GM12878 (cell line): ENCODE results near the gene SECISBP2. TPM values are rescaled to one million over a fixed set of nuclear protein-coding genes. Genes with fewer than 3 reads are reported as not detected.

Experiments used
- BHLHE40 ChIP-seq, 2 experiments: fragments of 450-650 bp in 1 of 2; IDR thresholded peaks; 2 replicates each; pipeline ENCODE4 v1.6.1; 2011 to 2017; ENCODE audit warnings: low read depth in 2 of 2, borderline replicate concordance in 1 of 2, improper control_type of control experiment in 1 of 2, low read length in 1 of 2, mild to moderate bottlenecking in 1 of 2
- CREM ChIP-seq: IDR thresholded peaks from 2 replicates; pipeline ENCODE4 v1.6.1; 2014; ENCODE audit warnings: antibody characterized with exemption, low read depth
- GABPA ChIP-seq: IDR thresholded peaks from 2 replicates; pipeline ENCODE4 v1.6.1; 2014; ENCODE audit warnings: antibody characterized with exemption, low read depth, mild to moderate bottlenecking, inconsistent platforms
- GATAD2B ChIP-seq: fragments of 450-650 bp; conservative IDR thresholded peaks from 2 replicates; pipeline ENCODE4 v1.6.1; 2017; ENCODE audit warnings: low read depth, mild to moderate bottlenecking, moderate library complexity
- MEF2A ChIP-seq: IDR thresholded peaks from 2 replicates; pipeline ENCODE4 v1.6.1; 2011; ENCODE audit warnings: low read depth, mild to moderate bottlenecking, low read length, moderate library complexity; ENCODE audit not compliant: insufficient read depth
- MTA2 ChIP-seq: fragments of 450-650 bp; IDR thresholded peaks from 2 replicates; pipeline ENCODE4 v1.6.1; 2016; ENCODE audit warnings: low read depth, mild to moderate bottlenecking, moderate library complexity
- MXI1 ChIP-seq: fragments of 150-350 bp; IDR thresholded peaks from 2 replicates; pipeline ENCODE4 v1.6.1; 2011; ENCODE audit warnings: low read depth, mild to moderate bottlenecking, inconsistent platforms, low read length, improper control_type of control experiment
- PAX5 ChIP-seq: IDR thresholded peaks from 2 replicates; pipeline ENCODE4 v1.6.1; 2011; ENCODE audit warnings: low read depth, low read length, borderline replicate concordance
- RUNX3 ChIP-seq: IDR thresholded peaks from 2 replicates; pipeline ENCODE4 v1.6.1; 2012; ENCODE audit warnings: low read length, inconsistent platforms
- SP1 ChIP-seq: IDR thresholded peaks from one replicate; pipeline ENCODE4 v1.6.1; 2011; ENCODE audit warnings: low read depth, low read length
- SUPT20H ChIP-seq: IDR thresholded peaks from 2 replicates; pipeline ENCODE4 v1.6.1; 2011; ENCODE audit warnings: low read depth, mild to moderate bottlenecking, low read length, moderate library complexity, borderline replicate concordance; ENCODE audit not compliant: control insufficient read depth
- TBL1XR1 ChIP-seq: IDR thresholded peaks from 2 replicates; pipeline ENCODE4 v1.6.1; 2012; ENCODE audit warnings: low read depth, low read length, improper control_type of control experiment
- TCF12 ChIP-seq: IDR thresholded peaks from 2 replicates; pipeline ENCODE4 v1.6.1; 2011; ENCODE audit warnings: low read depth, mild to moderate bottlenecking, low read length
- TCF3 ChIP-seq: IDR thresholded peaks from 2 replicates; pipeline ENCODE4 v1.6.1; 2012; ENCODE audit warnings: low read depth, mild to moderate bottlenecking, low read length, borderline replicate concordance; ENCODE audit not compliant: insufficient read depth
- ZNF622 ChIP-seq: fragments of 450-650 bp; IDR thresholded peaks from 2 replicates; pipeline ENCODE4 v1.6.1; 2017; ENCODE audit warnings: mild to moderate bottlenecking, inconsistent platforms
- ZSCAN29 ChIP-seq: fragments of 450-650 bp; IDR thresholded peaks from 2 replicates; pipeline ENCODE4 v1.6.1; 2017; ENCODE audit warnings: mild to moderate bottlenecking, moderate library complexity
- polyA plus RNA-seq, 11 experiments: library from polyadenylated mRNA; depleted of rRNA in 4 of 11; unstranded in 6 of 11; stranded (reverse) in 5 of 11; fragments of >200 nt; fragmentation: Nextera tagmentation in 4 of 11; fragmentation: Illumina TruSeq in 1 of 11; extraction: Ambion mirVana in 4 of 11; extraction: Trizol in 1 of 11; gene quantifications; 1 replicate in 1 of 11; 2 replicates in 10 of 11; pipeline versions ENCODE4 v1.2.1 to v1.2.3, GENCODE V29; 2011 to 2016; ENCODE audit warnings: inconsistent platforms in 2 of 11, missing spikeins in 2 of 11, low read depth in 1 of 11
- total RNA-seq, 4 experiments: library from RNA; depleted of rRNA in 3 of 4; stranded (reverse); fragments of >200 nt in 3 of 4; fragmentation: Illumina TruSeq in 1 of 4; extraction: Trizol in 1 of 4; gene quantifications; 2 replicates each; pipeline versions ENCODE4 v1.2.1 to v1.2.3, GENCODE V29; 2013 to 2021
- TF ChIP-seq, protein P1 (sequence below): IDR thresholded peaks from 2 replicates; pipeline ENCODE4 v1.6.1; 2012; ENCODE audit warnings: improper control_type of control experiment, low read depth, low read length; ENCODE audit not compliant: insufficient replicate concordance
- TF ChIP-seq, protein P2 (sequence below): IDR thresholded peaks from 2 replicates; pipeline ENCODE4 v1.6.1; 2011; ENCODE audit warnings: mild to moderate bottlenecking, low read depth, low read length, moderate library complexity; ENCODE audit not compliant: insufficient replicate concordance
- TF ChIP-seq, protein P3 (sequence below): IDR thresholded peaks from 2 replicates; pipeline ENCODE4 v1.6.1; 2012; ENCODE audit warnings: mild to moderate bottlenecking, low read depth, low read length

SECISBP2 gene
- total and polyA plus RNA-seq, 10 of the 15 experiments (the other 5 are each of a cell fraction or from before 2014, with no cell fraction given), result 4.6 to 50.5 (median 31.9) TPM

DNA sequence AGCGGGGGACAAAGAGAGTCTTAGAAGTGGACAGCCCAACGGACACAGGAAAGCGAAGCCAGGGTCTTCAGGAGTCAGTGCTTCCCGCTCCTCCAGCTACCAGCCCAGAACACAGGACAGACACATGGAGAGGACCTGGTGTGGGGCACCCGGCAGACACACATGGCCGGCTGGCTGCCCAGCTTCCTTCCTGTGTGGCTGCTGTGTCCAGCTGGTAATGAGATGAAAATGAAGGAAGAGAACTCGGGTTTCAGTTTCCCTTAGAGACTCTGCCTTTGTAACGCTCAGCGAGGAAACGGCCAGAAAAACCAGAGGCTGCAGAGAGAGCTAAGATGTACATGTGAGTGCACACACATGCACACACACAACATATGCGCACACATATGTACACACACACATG, 87.5 kb downstream of the SECISBP2 start (continued):
- TF ChIP-seq TBL1XR1, result 0 out of 2 replicates have a peak, but pooled peaks have one; percentile 17
- no peak; the same call in 1 of the 2 replicates for TF ChIP-seq GATAD2B
- TF ChIP-seq MEF2A, result no peak; the same call in 1 of the 2 replicates
- TF ChIP-seq ZNF622, result no peak
- peak; percentile 73; the same call in 1 of the 2 replicates for TF ChIP-seq PAX5
- no peak for TF ChIP-seq SP1
- peak; percentile 86 for TF ChIP-seq TCF3
- TF ChIP-seq, protein P1, sequence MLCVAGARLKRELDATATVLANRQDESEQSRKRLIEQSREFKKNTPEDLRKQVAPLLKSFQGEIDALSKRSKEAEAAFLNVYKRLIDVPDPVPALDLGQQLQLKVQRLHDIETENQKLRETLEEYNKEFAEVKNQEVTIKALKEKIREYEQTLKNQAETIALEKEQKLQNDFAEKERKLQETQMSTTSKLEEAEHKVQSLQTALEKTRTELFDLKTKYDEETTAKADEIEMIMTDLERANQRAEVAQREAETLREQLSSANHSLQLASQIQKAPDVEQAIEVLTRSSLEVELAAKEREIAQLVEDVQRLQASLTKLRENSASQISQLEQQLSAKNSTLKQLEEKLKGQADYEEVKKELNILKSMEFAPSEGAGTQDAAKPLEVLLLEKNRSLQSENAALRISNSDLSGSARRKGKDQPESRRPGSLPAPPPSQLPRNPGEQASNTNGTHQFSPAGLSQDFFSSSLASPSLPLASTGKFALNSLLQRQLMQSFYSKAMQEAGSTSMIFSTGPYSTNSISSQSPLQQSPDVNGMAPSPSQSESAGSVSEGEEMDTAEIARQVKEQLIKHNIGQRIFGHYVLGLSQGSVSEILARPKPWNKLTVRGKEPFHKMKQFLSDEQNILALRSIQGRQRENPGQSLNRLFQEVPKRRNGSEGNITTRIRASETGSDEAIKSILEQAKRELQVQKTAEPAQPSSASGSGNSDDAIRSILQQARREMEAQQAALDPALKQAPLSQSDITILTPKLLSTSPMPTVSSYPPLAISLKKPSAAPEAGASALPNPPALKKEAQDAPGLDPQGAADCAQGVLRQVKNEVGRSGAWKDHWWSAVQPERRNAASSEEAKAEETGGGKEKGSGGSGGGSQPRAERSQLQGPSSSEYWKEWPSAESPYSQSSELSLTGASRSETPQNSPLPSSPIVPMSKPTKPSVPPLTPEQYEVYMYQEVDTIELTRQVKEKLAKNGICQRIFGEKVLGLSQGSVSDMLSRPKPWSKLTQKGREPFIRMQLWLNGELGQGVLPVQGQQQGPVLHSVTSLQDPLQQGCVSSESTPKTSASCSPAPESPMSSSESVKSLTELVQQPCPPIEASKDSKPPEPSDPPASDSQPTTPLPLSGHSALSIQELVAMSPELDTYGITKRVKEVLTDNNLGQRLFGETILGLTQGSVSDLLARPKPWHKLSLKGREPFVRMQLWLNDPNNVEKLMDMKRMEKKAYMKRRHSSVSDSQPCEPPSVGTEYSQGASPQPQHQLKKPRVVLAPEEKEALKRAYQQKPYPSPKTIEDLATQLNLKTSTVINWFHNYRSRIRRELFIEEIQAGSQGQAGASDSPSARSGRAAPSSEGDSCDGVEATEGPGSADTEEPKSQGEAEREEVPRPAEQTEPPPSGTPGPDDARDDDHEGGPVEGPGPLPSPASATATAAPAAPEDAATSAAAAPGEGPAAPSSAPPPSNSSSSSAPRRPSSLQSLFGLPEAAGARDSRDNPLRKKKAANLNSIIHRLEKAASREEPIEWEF, result peak; percentile 11
- TF ChIP-seq MTA2, result 0 out of 2 replicates have a peak, but pooled peaks have one; percentile 19
- TF ChIP-seq, protein P2, sequence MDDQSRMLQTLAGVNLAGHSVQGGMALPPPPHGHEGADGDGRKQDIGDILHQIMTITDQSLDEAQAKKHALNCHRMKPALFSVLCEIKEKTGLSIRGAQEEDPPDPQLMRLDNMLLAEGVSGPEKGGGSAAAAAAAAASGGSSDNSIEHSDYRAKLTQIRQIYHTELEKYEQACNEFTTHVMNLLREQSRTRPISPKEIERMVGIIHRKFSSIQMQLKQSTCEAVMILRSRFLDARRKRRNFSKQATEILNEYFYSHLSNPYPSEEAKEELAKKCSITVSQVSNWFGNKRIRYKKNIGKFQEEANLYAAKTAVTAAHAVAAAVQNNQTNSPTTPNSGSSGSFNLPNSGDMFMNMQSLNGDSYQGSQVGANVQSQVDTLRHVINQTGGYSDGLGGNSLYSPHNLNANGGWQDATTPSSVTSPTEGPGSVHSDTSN, result peak; percentile 14
- TF ChIP-seq, protein P3, sequence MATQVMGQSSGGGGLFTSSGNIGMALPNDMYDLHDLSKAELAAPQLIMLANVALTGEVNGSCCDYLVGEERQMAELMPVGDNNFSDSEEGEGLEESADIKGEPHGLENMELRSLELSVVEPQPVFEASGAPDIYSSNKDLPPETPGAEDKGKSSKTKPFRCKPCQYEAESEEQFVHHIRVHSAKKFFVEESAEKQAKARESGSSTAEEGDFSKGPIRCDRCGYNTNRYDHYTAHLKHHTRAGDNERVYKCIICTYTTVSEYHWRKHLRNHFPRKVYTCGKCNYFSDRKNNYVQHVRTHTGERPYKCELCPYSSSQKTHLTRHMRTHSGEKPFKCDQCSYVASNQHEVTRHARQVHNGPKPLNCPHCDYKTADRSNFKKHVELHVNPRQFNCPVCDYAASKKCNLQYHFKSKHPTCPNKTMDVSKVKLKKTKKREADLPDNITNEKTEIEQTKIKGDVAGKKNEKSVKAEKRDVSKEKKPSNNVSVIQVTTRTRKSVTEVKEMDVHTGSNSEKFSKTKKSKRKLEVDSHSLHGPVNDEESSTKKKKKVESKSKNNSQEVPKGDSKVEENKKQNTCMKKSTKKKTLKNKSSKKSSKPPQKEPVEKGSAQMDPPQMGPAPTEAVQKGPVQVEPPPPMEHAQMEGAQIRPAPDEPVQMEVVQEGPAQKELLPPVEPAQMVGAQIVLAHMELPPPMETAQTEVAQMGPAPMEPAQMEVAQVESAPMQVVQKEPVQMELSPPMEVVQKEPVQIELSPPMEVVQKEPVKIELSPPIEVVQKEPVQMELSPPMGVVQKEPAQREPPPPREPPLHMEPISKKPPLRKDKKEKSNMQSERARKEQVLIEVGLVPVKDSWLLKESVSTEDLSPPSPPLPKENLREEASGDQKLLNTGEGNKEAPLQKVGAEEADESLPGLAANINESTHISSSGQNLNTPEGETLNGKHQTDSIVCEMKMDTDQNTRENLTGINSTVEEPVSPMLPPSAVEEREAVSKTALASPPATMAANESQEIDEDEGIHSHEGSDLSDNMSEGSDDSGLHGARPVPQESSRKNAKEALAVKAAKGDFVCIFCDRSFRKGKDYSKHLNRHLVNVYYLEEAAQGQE, result no peak
- no peak; a peak in 1 of 4 replicates for TF ChIP-seq BHLHE40 (IDR thresholded peaks at IDR 0.05; ENCODE audit: borderline replicate concordance in 1 of 2, low read depth in 2 of 2, low read length in 1 of 2)
- no peak for TF ChIP-seq CREM
- TF ChIP-seq RUNX3, result peak; percentile 74
- peak; percentile 54 for TF ChIP-seq TCF12
- TF ChIP-seq SUPT20H, result no peak
- peak; percentile 80 for TF ChIP-seq ZSCAN29
- TF ChIP-seq MXI1, result peak; percentile 85
- 0 out of 2 replicates have a peak, but pooled peaks have one; percentile 11 for TF ChIP-seq GABPA
